PC-3 (cell line): ENCODE measurements around the gene MLEC. TPM values are rescaled to one million over a fixed set of nuclear protein-coding genes. Genes with fewer than 3 reads are reported as not detected.
"Not testable (repeated sequence)": the region's sequence is repeated elsewhere in the genome, so short reads cannot be mapped to it uniquely, and the experiment has no call there.

Experiments
- ATAC-seq: fragments of 200-7000 bp; cut with Tn5 transposase; 2 replicates; pipeline ENCODE4 v1.9.1; 2020; ENCODE audit warnings: mild to moderate bottlenecking, moderate library complexity
- BruUV-seq: library from RNA; stranded (reverse); fragments of 400-500 nt; replicated peaks from 2 replicates; lab custom pipeline; 2021; lab: Mats Ljungman, UMichigan
- CTCF ChIA-PET: fragments of 300-600 bp; sonication (Branson Sonifier 250); formaldehyde crosslinking; loops from one replicate; lab custom pipeline; 2022; ENCODE audit warnings: antibody characterized with exemption; lab: Charles Lee
- POLR2A ChIA-PET: fragments of 300-600 bp; sonication (Branson Sonifier 250); formaldehyde crosslinking; loops from one replicate; lab custom pipeline; 2022; ENCODE audit warnings: antibody characterized with exemption; ENCODE audit not compliant: unreplicated experiment; lab: Charles Lee
- DNase-seq: peaks from one replicate; pipeline ENCODE4 v3.0.0-alpha.2; 2015
- H2AFZ ChIP-seq: fragments of 300-600 bp; sonication (generic); 2 replicates; pipeline ENCODE4 v1.6.0; 2016; ENCODE audit warnings: antibody characterized with exemption, low read length
- H3F3A ChIP-seq: fragments of 300-600 bp; sonication (generic); one replicate; pipeline ENCODE4 v1.6.0; 2017; ENCODE audit warnings: antibody characterized with exemption, low read length, control low read depth, mild to moderate bottlenecking; ENCODE audit not compliant: unreplicated experiment
- H3K27ac ChIP-seq: fragments of 300-600 bp; sonication (generic); 2 replicates; pipeline ENCODE4 v1.5.1; 2016; ENCODE audit warnings: mild to moderate bottlenecking, low read length
- H3K27me3 ChIP-seq: fragments of 300-600 bp; sonication (generic); 2 replicates; pipeline ENCODE4 v1.6.1; 2016; ENCODE audit warnings: low read length, mixed read lengths
- H3K36me3 ChIP-seq: fragments of 300-600 bp; sonication (generic); 2 replicates; pipeline ENCODE4 v1.6.1; 2016; ENCODE audit warnings: low read depth, mixed run types, low read length, mixed read lengths
- H3K4me1 ChIP-seq: fragments of 300-600 bp; sonication (generic); 2 replicates; pipeline ENCODE4 v1.5.1; 2016; ENCODE audit warnings: low read length; ENCODE audit not compliant: insufficient read depth
- H3K4me2 ChIP-seq: fragments of 300-600 bp; sonication (generic); 2 replicates; pipeline ENCODE4 v1.6.0; 2016; ENCODE audit warnings: low read length
- H3K4me3 ChIP-seq: fragments of 300-600 bp; sonication (generic); 2 replicates; pipeline ENCODE4 v1.5.1; 2016; ENCODE audit warnings: mild to moderate bottlenecking, low read length, mixed read lengths
- H3K79me2 ChIP-seq: fragments of 300-600 bp; sonication (generic); 2 replicates; pipeline ENCODE4 v1.6.1; 2017; ENCODE audit warnings: low read length, mixed read lengths
- H3K9ac ChIP-seq: fragments of 300-600 bp; sonication (generic); 2 replicates; pipeline ENCODE4 v1.6.0; 2016; ENCODE audit warnings: mild to moderate bottlenecking, low read length
- H3K9me2 ChIP-seq: fragments of 300-600 bp; sonication (generic); replicated peaks from 2 replicates; pipeline ENCODE4 v1.6.1; 2016; ENCODE audit warnings: mixed run types, low read length, mixed read lengths
- H3K9me3 ChIP-seq: fragments of 300-600 bp; sonication (generic); 2 replicates; pipeline ENCODE4 v1.6.1; 2016; ENCODE audit warnings: low read length, mixed read lengths
- H4K20me1 ChIP-seq: fragments of 300-600 bp; sonication (generic); 2 replicates; pipeline ENCODE4 v1.6.1; 2016; ENCODE audit warnings: low read length, mixed read lengths
- EZH2 ChIP-seq: fragments of 300-600 bp; sonication (generic); IDR thresholded peaks from one replicate; pipeline ENCODE4 v1.6.1; 2017; ENCODE audit warnings: antibody characterized with exemption, mild to moderate bottlenecking, low read length; ENCODE audit not compliant: unreplicated experiment
- EZH2phosphoT487 ChIP-seq: fragments of 300-600 bp; sonication (generic); IDR thresholded peaks from 2 replicates; pipeline ENCODE4 v1.6.1; 2018; ENCODE audit warnings: mild to moderate bottlenecking, antibody characterized with exemption, low read length, borderline replicate concordance
- intact Hi-C: fragments of 100-400 bp; cut with micrococcal nuclease; formaldehyde crosslinking; loops from 2 replicates; pipeline ENCODE4 v1.9.0; 2023
- total RNA-seq: library from RNA; depleted of rRNA; stranded (reverse); fragments of >200 nt; gene quantifications from 2 replicates; pipeline ENCODE4 v1.2.3, GENCODE V29; 2014
- TF ChIP-seq, protein P1 (sequence below): fragments of 300-600 bp; sonication (generic); conservative IDR thresholded peaks from 2 replicates; pipeline ENCODE4 v1.5.1; 2017; ENCODE audit warnings: antibody characterized with exemption, low read depth, mild to moderate bottlenecking, low read length

MLEC gene
- total RNA-seq, 1 experiment from 2014 or later, result 158 TPM

DNA sequence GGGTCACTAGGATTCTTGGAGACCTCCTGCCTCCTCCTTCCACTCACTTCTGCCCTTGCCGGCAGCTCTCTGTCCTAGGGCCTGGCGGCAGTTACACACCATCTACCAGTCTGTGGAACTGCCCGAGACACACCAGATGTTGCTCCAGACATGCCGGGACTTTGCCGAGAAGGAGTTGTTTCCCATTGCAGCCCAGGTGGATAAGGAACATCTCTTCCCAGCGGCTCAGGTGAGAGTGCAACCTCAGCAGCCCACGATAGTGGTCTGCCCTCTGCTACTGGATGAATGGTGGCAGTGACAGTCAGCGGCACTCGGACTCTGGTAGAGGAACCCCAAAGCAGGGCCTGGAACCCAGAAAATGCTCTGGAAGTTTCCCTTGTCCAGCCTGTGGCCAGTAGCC lies 40.0 kb downstream of the MLEC start:
- Histone ChIP-seq H3F3A (no peaks in the 10 kb centered on the region), H3K4me2 (no peak overlapping the region), H3K9ac (no peak overlapping the region), H3K27me3 (no peaks in the 10 kb centered on the region), H4K20me1 (no peaks in the 10 kb centered on the region), H3K36me3 (peaks cover 15% of the 10 kb centered on the region), H3K27ac (no peak overlapping the region), H2AFZ (no peak overlapping the region), H3K9me2 (no peaks in the 10 kb centered on the region), H3K9me3 (no peaks in the 10 kb centered on the region), H3K4me3 (no peak overlapping the region), H3K79me2 (no peaks in the 10 kb centered on the region), H3K4me1 (peaks cover 6% of the 10 kb centered on the region)
- BruUV-seq, result no TSS peak
- DNase-seq (no peak), ATAC-seq (no peak)
- intact Hi-C loops, result no loop called here
- ChIA-PET POLR2A (no interaction called here), CTCF (no interaction called here)
- no peak for TF ChIP-seq EZH2phosphoT487
- TF ChIP-seq EZH2, result no peak
- TF ChIP-seq, protein P1, sequence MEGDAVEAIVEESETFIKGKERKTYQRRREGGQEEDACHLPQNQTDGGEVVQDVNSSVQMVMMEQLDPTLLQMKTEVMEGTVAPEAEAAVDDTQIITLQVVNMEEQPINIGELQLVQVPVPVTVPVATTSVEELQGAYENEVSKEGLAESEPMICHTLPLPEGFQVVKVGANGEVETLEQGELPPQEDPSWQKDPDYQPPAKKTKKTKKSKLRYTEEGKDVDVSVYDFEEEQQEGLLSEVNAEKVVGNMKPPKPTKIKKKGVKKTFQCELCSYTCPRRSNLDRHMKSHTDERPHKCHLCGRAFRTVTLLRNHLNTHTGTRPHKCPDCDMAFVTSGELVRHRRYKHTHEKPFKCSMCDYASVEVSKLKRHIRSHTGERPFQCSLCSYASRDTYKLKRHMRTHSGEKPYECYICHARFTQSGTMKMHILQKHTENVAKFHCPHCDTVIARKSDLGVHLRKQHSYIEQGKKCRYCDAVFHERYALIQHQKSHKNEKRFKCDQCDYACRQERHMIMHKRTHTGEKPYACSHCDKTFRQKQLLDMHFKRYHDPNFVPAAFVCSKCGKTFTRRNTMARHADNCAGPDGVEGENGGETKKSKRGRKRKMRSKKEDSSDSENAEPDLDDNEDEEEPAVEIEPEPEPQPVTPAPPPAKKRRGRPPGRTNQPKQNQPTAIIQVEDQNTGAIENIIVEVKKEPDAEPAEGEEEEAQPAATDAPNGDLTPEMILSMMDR, result no peak

DNA sequence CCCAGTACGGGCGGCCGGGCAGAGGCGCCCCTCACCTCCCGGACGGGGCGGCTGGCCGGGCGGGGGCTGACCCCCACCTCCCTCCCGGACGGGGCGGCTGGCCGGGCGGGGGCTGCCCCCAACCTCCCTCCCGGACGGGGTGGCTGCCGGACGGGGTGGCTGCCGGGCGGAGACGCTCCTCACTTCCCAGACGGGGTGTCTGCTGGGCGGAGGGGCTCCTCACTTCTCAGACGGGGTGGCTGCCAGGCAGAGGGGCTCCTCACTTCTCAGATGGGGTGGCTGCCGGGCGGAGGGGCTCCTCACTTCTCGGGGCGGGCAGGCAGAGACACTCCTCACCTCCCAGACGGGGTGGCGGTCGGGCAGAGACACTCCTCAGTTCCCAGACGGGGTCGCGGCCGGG lies 45.2 kb downstream of the MLEC start:
- H3K4me2 ChIP-seq, H3K9ac ChIP-seq, BruUV-seq, H3K4me3 ChIP-seq, H3K36me3 ChIP-seq, H3F3A ChIP-seq, H3K27ac ChIP-seq, intact Hi-C loops, H3K27me3 ChIP-seq, H3K9me2 ChIP-seq, H3K9me3 ChIP-seq, POLR2A ChIA-PET, CTCF ChIA-PET, H3K79me2 ChIP-seq, H4K20me1 ChIP-seq, H2AFZ ChIP-seq, DNase-seq, H3K4me1 ChIP-seq, ATAC-seq: not testable (repeated sequence)

DNA sequence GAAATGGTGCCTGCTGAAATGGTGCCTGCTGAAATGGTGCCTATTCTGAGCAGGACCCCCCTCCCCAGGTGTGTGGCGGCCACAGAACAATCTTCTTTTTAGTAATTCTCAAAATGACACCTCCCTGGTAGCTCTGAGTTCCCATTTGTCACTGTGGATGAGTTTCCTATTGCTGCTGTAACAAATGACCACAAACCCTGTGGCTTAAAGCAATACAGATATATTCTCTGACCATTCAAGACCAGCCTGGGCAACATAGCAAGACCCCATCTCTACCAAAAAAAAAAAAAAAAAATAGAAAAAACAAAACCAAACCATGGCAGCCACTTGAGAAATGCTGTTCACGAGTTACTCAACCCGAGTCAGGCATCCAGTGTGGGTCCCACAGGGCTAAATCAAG lies 46.6 kb downstream of the MLEC start:
- Histone ChIP-seq H3K4me2 (no peak overlapping the region), H4K20me1 (no peaks in the 10 kb centered on the region), H2AFZ (no peak overlapping the region), H3F3A (no peaks in the 10 kb centered on the region), H3K9me2 (no peaks in the 10 kb centered on the region), H3K36me3 (no peaks in the 10 kb centered on the region), H3K27me3 (no peaks in the 10 kb centered on the region), H3K9ac (no peak overlapping the region), H3K4me1 (no peaks in the 10 kb centered on the region), H3K79me2 (no peaks in the 10 kb centered on the region), H3K27ac (no peak overlapping the region), H3K4me3 (no peak overlapping the region), H3K9me3 (no peaks in the 10 kb centered on the region)
- no peak for ATAC-seq
- TF ChIP-seq, protein P1, result no peak
- TF ChIP-seq EZH2phosphoT487 (no peak), EZH2 (no peak)
- BruUV-seq, result no TSS peak
- intact Hi-C loops, result no loop called here
- CTCF ChIA-PET, result no interaction called here
- POLR2A ChIA-PET, result no interaction called here
- no peak for DNase-seq
